H1 (cell line): ENCODE results near the gene KCNJ2. TPM values are rescaled to one million over a fixed set of nuclear protein-coding genes. Genes with fewer than 3 reads are reported as not detected.

Experiments used
- polyA plus RNA-seq, 7 experiments: library from polyadenylated mRNA; depleted of rRNA in 3 of 7; stranded (reverse) in 5 of 7; unstranded in 2 of 7; fragments of >200 nt in 5 of 7; fragments of 200-250 nt in 2 of 7; gene quantifications; 1 replicate in 5 of 7; 2 replicates in 1 of 7; 4 replicates in 1 of 7; pipeline versions ENCODE4 v1.2.1 to v1.2.3, GENCODE V29; 2011 to 2013; ENCODE audit warnings: missing spikeins in 2 of 7, mixed read lengths in 2 of 7
- total RNA-seq: library from RNA; stranded (reverse); fragmentation: NEBNext Ultra II Directional; extraction: Animal tissue kit (Norgen Biotek cat#: 25700); gene quantifications from 2 replicates; pipeline ENCODE4 v1.2.1, GENCODE V29; 2021
- TF ChIP-seq, protein P1 (sequence below): fragments of 300-600 bp; sonication (generic); IDR thresholded peaks from 2 replicates; pipeline ENCODE4 v1.7.1; 2012; ENCODE audit warnings: low read length, moderate library complexity, mild to moderate bottlenecking, inconsistent platforms; ENCODE audit not compliant: insufficient replicate concordance

Gene KCNJ2
- total and polyA plus RNA-seq, 2 of the 8 experiments (the other 6 are each of a cell fraction or from before 2014, with no cell fraction given): 0.23 to 0.76 TPM

DNA sequence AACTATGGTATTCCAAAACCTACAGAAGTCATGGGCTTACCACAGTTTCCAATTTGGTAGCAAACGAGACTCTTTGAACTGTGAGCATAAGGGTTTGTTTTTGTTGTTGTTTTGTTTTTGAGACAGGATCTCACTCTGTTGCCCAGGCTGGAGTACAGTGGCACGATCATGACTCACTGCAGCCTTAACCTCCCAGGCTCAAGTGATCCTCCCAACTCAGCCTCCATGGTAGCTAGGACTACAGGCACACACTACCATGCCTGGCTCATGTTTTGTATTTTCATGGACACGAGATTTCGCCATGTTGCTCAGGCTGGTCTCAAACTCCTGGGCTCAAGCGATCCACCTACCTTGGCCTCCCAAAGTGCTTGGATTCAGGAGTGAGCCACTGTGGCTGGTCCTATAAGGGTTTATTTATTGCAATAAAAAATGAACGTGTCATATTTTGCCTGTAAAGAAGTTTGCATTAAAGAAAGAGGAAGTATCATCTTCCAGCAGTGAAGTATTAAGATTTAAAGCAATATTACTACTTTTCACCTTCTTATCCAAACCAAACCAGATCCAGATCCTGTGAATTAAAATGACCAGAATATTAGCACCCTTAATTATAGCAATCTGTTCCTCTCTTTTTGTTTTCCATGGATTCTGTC lies 37.2 kb downstream of the KCNJ2 start (continued):
- TF ChIP-seq, protein P1, sequence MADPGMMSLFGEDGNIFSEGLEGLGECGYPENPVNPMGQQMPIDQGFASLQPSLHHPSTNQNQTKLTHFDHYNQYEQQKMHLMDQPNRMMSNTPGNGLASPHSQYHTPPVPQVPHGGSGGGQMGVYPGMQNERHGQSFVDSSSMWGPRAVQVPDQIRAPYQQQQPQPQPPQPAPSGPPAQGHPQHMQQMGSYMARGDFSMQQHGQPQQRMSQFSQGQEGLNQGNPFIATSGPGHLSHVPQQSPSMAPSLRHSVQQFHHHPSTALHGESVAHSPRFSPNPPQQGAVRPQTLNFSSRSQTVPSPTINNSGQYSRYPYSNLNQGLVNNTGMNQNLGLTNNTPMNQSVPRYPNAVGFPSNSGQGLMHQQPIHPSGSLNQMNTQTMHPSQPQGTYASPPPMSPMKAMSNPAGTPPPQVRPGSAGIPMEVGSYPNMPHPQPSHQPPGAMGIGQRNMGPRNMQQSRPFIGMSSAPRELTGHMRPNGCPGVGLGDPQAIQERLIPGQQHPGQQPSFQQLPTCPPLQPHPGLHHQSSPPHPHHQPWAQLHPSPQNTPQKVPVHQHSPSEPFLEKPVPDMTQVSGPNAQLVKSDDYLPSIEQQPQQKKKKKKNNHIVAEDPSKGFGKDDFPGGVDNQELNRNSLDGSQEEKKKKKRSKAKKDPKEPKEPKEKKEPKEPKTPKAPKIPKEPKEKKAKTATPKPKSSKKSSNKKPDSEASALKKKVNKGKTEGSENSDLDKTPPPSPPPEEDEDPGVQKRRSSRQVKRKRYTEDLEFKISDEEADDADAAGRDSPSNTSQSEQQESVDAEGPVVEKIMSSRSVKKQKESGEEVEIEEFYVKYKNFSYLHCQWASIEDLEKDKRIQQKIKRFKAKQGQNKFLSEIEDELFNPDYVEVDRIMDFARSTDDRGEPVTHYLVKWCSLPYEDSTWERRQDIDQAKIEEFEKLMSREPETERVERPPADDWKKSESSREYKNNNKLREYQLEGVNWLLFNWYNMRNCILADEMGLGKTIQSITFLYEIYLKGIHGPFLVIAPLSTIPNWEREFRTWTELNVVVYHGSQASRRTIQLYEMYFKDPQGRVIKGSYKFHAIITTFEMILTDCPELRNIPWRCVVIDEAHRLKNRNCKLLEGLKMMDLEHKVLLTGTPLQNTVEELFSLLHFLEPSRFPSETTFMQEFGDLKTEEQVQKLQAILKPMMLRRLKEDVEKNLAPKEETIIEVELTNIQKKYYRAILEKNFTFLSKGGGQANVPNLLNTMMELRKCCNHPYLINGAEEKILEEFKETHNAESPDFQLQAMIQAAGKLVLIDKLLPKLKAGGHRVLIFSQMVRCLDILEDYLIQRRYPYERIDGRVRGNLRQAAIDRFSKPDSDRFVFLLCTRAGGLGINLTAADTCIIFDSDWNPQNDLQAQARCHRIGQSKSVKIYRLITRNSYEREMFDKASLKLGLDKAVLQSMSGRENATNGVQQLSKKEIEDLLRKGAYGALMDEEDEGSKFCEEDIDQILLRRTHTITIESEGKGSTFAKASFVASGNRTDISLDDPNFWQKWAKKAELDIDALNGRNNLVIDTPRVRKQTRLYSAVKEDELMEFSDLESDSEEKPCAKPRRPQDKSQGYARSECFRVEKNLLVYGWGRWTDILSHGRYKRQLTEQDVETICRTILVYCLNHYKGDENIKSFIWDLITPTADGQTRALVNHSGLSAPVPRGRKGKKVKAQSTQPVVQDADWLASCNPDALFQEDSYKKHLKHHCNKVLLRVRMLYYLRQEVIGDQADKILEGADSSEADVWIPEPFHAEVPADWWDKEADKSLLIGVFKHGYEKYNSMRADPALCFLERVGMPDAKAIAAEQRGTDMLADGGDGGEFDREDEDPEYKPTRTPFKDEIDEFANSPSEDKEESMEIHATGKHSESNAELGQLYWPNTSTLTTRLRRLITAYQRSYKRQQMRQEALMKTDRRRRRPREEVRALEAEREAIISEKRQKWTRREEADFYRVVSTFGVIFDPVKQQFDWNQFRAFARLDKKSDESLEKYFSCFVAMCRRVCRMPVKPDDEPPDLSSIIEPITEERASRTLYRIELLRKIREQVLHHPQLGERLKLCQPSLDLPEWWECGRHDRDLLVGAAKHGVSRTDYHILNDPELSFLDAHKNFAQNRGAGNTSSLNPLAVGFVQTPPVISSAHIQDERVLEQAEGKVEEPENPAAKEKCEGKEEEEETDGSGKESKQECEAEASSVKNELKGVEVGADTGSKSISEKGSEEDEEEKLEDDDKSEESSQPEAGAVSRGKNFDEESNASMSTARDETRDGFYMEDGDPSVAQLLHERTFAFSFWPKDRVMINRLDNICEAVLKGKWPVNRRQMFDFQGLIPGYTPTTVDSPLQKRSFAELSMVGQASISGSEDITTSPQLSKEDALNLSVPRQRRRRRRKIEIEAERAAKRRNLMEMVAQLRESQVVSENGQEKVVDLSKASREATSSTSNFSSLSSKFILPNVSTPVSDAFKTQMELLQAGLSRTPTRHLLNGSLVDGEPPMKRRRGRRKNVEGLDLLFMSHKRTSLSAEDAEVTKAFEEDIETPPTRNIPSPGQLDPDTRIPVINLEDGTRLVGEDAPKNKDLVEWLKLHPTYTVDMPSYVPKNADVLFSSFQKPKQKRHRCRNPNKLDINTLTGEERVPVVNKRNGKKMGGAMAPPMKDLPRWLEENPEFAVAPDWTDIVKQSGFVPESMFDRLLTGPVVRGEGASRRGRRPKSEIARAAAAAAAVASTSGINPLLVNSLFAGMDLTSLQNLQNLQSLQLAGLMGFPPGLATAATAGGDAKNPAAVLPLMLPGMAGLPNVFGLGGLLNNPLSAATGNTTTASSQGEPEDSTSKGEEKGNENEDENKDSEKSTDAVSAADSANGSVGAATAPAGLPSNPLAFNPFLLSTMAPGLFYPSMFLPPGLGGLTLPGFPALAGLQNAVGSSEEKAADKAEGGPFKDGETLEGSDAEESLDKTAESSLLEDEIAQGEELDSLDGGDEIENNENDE: no peak
